GM12875 (cell line): ENCODE data around the gene GOLGA6D.
"Not testable (repeated sequence)": the region's sequence is repeated elsewhere in the genome, so short reads cannot be mapped to it uniquely, and the experiment has no call there.

Source experiments
- H3K4me3 ChIP-seq: one replicate; pipeline ENCODE4 v1.5.1; 2011; ENCODE audit warnings: low read depth, low read length, control low read depth
- TF ChIP-seq, protein P1 (sequence below): IDR thresholded peaks from 2 replicates; pipeline ENCODE4 v1.5.1; 2011; ENCODE audit warnings: low read depth, mild to moderate bottlenecking, control low read depth, inconsistent platforms, low read length, moderate library complexity, borderline replicate concordance; ENCODE audit not compliant: insufficient read depth

Gene GOLGA6D

GRCh38 chr15:75238150-75238549 is 44.5 kb upstream of the GOLGA6D start:
- TF ChIP-seq, protein P1, sequence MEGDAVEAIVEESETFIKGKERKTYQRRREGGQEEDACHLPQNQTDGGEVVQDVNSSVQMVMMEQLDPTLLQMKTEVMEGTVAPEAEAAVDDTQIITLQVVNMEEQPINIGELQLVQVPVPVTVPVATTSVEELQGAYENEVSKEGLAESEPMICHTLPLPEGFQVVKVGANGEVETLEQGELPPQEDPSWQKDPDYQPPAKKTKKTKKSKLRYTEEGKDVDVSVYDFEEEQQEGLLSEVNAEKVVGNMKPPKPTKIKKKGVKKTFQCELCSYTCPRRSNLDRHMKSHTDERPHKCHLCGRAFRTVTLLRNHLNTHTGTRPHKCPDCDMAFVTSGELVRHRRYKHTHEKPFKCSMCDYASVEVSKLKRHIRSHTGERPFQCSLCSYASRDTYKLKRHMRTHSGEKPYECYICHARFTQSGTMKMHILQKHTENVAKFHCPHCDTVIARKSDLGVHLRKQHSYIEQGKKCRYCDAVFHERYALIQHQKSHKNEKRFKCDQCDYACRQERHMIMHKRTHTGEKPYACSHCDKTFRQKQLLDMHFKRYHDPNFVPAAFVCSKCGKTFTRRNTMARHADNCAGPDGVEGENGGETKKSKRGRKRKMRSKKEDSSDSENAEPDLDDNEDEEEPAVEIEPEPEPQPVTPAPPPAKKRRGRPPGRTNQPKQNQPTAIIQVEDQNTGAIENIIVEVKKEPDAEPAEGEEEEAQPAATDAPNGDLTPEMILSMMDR = no peak
- no peak overlapping the region for H3K4me3 ChIP-seq

DNA sequence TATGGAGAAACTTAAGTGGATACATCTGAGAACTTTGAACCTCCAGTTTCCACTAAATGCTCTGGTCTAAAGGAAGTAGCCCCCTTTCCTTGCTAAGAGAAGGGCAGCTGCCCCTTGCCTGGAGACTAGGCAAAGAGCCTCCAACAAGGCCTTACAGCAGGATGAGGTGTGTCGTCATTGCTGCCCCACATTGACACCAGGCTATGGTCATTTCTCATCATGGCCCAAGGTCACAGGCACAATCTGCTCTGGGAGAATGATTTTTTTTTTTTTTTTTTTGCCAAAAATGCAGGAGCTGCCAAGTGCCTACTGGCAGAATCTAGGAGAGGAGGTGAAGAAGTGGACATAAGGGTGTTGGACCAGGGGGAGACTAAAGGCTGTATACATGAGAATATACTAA is 36.9 kb upstream of the GOLGA6D start:
- H3K4me3 ChIP-seq = not testable (repeated sequence)

DNA sequence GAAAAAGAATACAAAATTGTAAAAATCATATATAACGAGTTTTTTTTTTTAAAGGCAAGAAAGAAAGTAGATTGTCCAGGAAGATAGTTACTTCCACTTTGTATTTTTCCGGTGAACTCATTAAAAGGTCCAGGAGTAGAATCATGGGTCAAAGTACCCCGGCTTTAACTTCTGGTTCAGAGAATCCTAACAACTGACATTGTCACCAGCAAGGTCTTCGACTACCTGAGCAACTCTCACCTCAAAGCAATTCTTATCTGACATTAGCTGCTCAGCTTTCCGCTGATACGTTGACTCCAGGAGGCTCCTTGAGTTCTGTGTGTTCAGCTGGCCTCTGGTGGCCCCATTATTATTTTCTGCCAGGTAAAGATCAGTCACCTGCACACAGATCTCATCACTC is 33.6 kb upstream of the GOLGA6D start:
- H3K4me3 ChIP-seq = not testable (repeated sequence)

- H3K4me3 ChIP-seq = no peak overlapping the region
- TF ChIP-seq, protein P1 = no peak
Measured at GRCh38 chr15:75249726-75250125, 32.9 kb upstream of the GOLGA6D start.

GRCh38 chr15:75251343-75251742 is 31.3 kb upstream of the GOLGA6D start:
- H3K4me3 ChIP-seq = not testable (repeated sequence)

GRCh38 chr15:75252285-75252684 is 30.4 kb upstream of the GOLGA6D start:
- H3K4me3 ChIP-seq = not testable (repeated sequence)

DNA sequence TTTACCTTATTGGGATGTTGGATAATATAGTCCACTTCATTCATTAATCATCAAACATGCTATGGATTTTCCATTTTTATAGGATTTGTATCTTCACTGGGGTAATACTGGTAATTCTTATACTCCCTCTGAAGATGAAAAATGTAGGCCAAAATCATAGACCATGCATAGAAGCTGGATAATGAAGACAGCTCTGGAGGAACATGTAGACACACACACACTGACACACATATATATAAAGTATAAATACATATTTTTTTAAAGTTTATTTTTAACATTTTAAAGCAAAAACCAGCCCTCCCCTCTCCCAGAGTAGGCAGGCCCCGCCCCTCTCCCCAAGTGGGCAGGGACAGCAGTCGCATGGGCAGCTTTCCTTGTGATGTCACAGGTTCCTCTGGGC is 24.6 kb upstream of the GOLGA6D start, which contains the start of gene GOLGA6C:
GOLGA6C (plus strand) TSS at position 301 of the 400 bp plus-strand sequence. CDS start 265 bp downstream, outside the sequence.
- not testable (repeated sequence) for H3K4me3 ChIP-seq

DNA sequence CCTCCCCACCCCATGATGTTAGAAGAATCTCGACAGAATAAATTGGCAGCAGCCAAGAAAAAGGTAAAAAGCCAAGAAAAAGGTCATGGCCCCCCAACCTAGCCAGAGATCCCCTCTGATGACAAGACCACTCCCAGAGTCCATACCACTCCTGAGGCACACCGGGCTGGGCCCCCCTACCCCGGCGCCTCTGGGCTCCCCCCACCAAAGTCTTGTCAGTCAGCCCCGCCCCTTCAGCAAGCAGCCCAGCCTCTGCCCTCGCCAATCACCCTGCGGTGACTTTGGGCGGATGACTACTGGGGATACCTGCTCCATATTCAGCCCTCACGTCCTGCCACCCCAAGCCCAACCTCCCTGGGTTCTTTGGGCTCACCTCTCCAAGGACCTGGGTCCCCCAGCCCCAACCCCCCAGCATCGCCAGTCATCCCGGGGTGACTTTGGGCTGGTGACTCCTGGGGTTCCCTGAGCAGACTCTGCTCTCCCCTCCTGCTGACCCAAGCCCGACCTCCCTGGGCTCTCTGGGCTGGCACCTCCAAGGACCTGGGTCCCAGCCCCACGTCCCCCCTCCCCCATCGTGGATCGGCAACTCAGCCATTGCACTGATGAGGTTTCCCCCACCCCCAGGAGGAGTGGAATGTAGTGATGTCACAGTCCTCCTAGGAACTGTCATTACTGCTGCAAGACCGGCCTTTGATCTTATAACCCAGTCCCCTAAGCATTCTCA is 23.9 kb upstream of the GOLGA6D start:
- not testable (repeated sequence) for H3K4me3 ChIP-seq

DNA sequence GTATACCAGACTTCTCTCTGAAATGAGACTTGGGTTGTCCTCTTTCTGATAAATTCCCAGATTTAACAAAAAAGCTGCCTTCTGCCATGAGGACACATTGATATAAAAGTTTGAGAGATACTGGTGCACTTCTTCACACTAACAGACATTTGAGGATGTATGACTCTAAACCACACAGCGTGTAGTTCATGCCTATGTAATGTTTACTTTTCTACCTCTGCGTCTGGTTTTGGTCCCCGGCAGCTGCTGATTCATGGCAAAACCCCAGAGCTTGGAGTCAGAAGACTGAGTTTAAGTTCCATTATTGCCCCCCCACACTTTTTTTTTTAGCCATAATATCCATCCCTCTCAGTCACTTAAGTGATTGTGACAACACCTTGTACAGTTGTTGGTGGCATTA is 22.8 kb upstream of the GOLGA6D start:
- H3K4me3 ChIP-seq = not testable (repeated sequence)

- not testable (repeated sequence) for H3K4me3 ChIP-seq
Measured at GRCh38 chr15:75273751-75274359, 8.8 kb upstream of the GOLGA6D start.

DNA sequence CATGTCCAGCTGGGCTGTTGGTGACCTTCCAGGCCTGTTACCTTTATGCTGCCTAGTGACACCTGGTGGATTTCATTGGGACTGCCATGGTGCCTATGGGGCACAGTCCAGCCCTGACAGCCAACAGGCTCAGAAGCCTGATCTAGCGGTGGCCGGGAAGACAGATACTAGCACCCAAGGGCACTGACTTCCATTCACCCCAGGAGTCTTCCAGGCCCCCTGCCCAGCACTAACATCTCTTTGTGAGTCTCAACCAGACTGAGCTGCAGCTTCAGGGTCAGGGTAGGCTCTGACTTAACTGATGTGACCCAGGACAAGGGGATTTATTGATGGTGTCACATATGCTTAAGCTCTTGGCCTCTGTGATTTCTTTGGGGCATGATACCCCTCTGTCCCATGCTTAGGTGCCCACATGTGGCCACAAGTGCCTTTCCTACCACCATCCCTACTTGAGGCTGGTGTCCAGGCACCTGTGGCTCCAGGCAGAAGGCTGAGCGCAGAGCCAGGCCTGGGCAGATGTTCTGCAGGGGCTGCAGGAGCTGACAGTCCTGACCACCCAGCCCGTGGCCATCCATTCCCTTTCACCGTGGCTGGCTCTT is 8.0 kb upstream of the GOLGA6D start:
- TF ChIP-seq, protein P1 = peak; percentile 40
- not testable (repeated sequence) for H3K4me3 ChIP-seq

DNA sequence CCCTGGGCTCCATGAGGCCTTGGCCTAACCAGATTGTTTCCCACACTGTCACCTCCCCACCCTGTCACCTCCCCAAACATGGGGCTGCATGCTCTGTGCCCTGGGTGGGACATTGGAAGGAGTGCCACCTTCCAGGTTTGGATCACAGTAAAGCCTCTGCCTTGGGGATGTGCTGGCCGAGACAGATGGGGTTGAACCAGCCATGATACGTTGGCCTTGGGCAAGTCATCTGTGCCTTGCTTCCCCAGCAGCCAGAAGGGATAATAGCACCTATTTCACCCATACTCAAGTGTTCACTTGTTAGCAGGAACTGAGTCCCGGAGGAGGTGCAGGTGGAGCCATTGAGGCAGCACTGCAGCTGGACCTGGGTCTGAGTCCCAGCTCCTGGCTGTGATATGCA is 7.0 kb upstream of the GOLGA6D start:
- not testable (repeated sequence) for H3K4me3 ChIP-seq

GRCh38 chr15:75278497-75278896 is 4.1 kb upstream of the GOLGA6D start:
- not testable (repeated sequence) for H3K4me3 ChIP-seq

GRCh38 chr15:75284152-75284551 is 1.5 kb downstream of the GOLGA6D start:
- H3K4me3 ChIP-seq = not testable (repeated sequence)

DNA sequence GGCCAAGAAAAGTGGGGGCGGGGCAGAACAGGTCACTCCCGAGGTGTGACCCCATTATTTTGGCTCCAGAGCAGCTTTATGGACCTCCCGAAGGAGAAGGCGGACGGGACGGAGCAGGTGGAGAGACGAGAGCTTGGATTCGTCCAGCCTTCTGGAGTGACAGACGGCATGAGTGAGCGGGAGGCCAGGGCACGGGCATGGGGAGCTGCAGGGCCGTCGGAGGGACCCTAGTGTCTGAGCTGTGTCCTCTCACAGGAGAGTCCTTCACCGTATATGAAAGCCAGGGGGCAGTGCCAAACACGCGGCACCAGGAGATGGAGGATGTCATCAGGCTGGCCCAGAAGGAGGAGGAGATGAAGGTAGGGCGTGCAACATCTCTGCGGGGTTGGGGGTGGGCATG is 11.0 kb downstream of the GOLGA6D start:
- H3K4me3 ChIP-seq = not testable (repeated sequence)

- H3K4me3 ChIP-seq = not testable (repeated sequence)
Measured at GRCh38 chr15:75298541-75299310, 16.1 kb downstream of the GOLGA6D start.
